Upper lobe of left lung (tissue), 6 donors: ENCODE measurements around the gene ARHGAP21. TPM values are rescaled to one million over a fixed set of nuclear protein-coding genes. Genes with fewer than 3 reads are reported as not detected.
"Not testable (repeated sequence)": the region's sequence is repeated elsewhere in the genome, so short reads cannot be mapped to it uniquely, and the experiment has no call there.

Experiments
- ATAC-seq, 2 donors: fragments of 200-7000 bp; cut with Tn5 transposase; one replicate each; pipeline ENCODE4 v1.9.1; 2022; ENCODE audit warnings: mild to moderate bottlenecking in 2 of 2, moderate library complexity in 2 of 2; ENCODE audit not compliant: low FRiP score in 2 of 2
- DNase-seq, 2 donors: peaks; one replicate each; pipeline ENCODE4 v3.0.0-alpha.2; 2019 to 2020
- H3K27ac ChIP-seq, 4 donors: fragments of 200-600 bp; sonication (generic); one replicate each; pipeline ENCODE4 v1.5.1; 2016 to 2019
- H3K27me3 ChIP-seq, 4 donors: fragments of 200-600 bp; sonication (generic); one replicate each; pipeline ENCODE4 v1.5.1; 2017 to 2019
- H3K36me3 ChIP-seq, 4 donors: fragments of 200-600 bp; sonication (generic); one replicate each; pipeline ENCODE4 v1.5.1; 2016 to 2019
- H3K4me1 ChIP-seq, 4 donors: fragments of 200-600 bp; sonication (generic); one replicate each; pipeline ENCODE4 v1.5.1; 2018 to 2019
- H3K4me3 ChIP-seq, 4 donors: fragments of 200-600 bp; sonication (generic); one replicate each; pipeline ENCODE4 v1.5.1; 2017 to 2019; ENCODE audit warnings: mild to moderate bottlenecking in 2 of 4, moderate library complexity in 1 of 4
- H3K9me3 ChIP-seq, 4 donors: fragments of 200-600 bp; sonication (generic); one replicate each; pipeline ENCODE4 v1.5.1; 2018 to 2019
- EP300 ChIP-seq, 4 donors: sonication (generic); formaldehyde crosslinking; IDR thresholded peaks; one replicate each; pipeline ENCODE4 v1.5.1; 2017; ENCODE audit warnings: antibody characterized with exemption in 4 of 4, control low read depth in 2 of 4
- POLR2A ChIP-seq, 4 donors: fragments of 450-650 bp; IDR thresholded peaks; one replicate each; pipeline ENCODE4 v1.5.1; 2016 to 2017; ENCODE audit warnings: antibody characterized with exemption in 4 of 4, mild to moderate bottlenecking in 2 of 4
- POLR2AphosphoS5 ChIP-seq, 2 donors: sonication (generic); formaldehyde crosslinking; IDR thresholded peaks; one replicate each; pipeline ENCODE4 v1.5.1; 2017; ENCODE audit warnings: antibody characterized with exemption in 2 of 2
- WGBS, 2 donors: methylation state at CpG; one replicate each; pipeline ENCODE4 v1.1.5; 2017 to 2018; 5-methylcytosine and 5-hydroxymethylcytosine counted together
- total RNA-seq, 6 donors: library from RNA; depleted of rRNA in 4 of 6; stranded (reverse); fragments of >200 nt in 4 of 6; gene quantifications; one replicate each; pipeline versions ENCODE4 v1.1.0 to v1.2.1, GENCODE V29; 2016 to 2021
- TF ChIP-seq, protein P1 (sequence below), 6 experiments: fragments of 450-650 bp in 4 of 6; fragments of 200-600 bp in 2 of 6; sonication (generic) in 2 of 6; IDR thresholded peaks; one replicate each; pipeline ENCODE4 v1.5.1; 2016 to 2019; ENCODE audit warnings: antibody characterized with exemption in 6 of 6
- donor health status: DM: no; HTN: no; CAD: no; lungs with moderate emphysema.
- donor health status: DM: no; HTN: yes; CAD: no; lungs with severe emphysema.

ARHGAP21 gene
- total RNA-seq, 6 donors from 2014 or later: 63.9 to 88.8 (median 73.5) TPM

GRCh38 chr10:24730811-24731210 lies 7.1 kb upstream of the ARHGAP21 start:
- DNase-seq (no peak), ATAC-seq (no peak)
- H3K27me3 ChIP-seq: no peaks in the 10 kb centered on the region
- no peak overlapping the region for H3K4me3 ChIP-seq
- 89 to 93% methylated on average over 3 of the region's 3 CpGs for WGBS, 2 donors
- TF ChIP-seq EP300 (IDR thresholded peaks at IDR 0.05) (no peak), POLR2AphosphoS5 (IDR thresholded peaks at IDR 0.05) (no peak), POLR2A (IDR thresholded peaks at IDR 0.05) (no peak)
- TF ChIP-seq, protein P1, sequence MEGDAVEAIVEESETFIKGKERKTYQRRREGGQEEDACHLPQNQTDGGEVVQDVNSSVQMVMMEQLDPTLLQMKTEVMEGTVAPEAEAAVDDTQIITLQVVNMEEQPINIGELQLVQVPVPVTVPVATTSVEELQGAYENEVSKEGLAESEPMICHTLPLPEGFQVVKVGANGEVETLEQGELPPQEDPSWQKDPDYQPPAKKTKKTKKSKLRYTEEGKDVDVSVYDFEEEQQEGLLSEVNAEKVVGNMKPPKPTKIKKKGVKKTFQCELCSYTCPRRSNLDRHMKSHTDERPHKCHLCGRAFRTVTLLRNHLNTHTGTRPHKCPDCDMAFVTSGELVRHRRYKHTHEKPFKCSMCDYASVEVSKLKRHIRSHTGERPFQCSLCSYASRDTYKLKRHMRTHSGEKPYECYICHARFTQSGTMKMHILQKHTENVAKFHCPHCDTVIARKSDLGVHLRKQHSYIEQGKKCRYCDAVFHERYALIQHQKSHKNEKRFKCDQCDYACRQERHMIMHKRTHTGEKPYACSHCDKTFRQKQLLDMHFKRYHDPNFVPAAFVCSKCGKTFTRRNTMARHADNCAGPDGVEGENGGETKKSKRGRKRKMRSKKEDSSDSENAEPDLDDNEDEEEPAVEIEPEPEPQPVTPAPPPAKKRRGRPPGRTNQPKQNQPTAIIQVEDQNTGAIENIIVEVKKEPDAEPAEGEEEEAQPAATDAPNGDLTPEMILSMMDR (IDR thresholded peaks at IDR 0.05): no peak
- H3K36me3 ChIP-seq: no peaks in the 10 kb centered on the region
- H3K4me1 ChIP-seq: no peaks in the 10 kb centered on the region
- H3K9me3 ChIP-seq: no peaks in the 10 kb centered on the region
- H3K27ac ChIP-seq: no peak overlapping the region

- whole genome bisulfite sequencing, 2 donors: 78 to 82% methylated on average over 9 of the region's 9 CpGs
Observed at GRCh38 chr10:24727786-24728185, 4.1 kb upstream of the ARHGAP21 start.

DNA sequence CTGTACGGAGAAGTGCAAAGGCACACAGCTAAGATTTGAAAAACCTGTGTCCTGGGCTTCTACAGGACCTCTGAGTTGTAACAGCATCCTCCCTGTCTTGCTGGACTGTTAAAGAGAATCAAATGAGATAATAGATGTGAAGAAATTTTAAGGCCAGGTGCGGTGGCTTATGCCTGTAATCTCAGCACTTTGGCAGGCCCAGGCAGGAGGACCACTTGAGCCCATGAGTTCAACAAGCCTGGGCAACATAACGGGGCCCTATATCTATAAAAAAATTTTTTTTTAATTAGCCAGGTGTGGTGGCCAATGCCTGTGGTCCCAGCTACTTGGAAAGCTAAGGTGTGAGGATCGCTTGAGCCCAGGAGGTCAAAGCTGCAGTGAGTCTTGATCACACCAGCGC lies 2.9 kb upstream of the ARHGAP21 start:
- no peak overlapping the region for H3K27ac ChIP-seq
- H3K27me3 ChIP-seq: no peaks in the 10 kb centered on the region
- TF ChIP-seq POLR2AphosphoS5 (IDR thresholded peaks at IDR 0.05): no peak
- TF ChIP-seq, protein P1 (IDR thresholded peaks at IDR 0.05): no peak
- TF ChIP-seq EP300 (IDR thresholded peaks at IDR 0.05): no peak
- no peak for TF ChIP-seq POLR2A (IDR thresholded peaks at IDR 0.05)
- no peaks in the 10 kb centered on the region for H3K9me3 ChIP-seq
- 86 to 90% methylated on average over 5 of the region's 5 CpGs for WGBS, 2 donors
- no peak overlapping the region for H3K4me3 ChIP-seq
- H3K4me1 ChIP-seq: peaks cover 2 to 7% (median 5%) of the 10 kb centered on the region in 4 donors
- no peak for ATAC-seq
- H3K36me3 ChIP-seq: no peaks in the 10 kb centered on the region
- no peak for DNase-seq

More at GRCh38 chr10:24727786-24728185, 4.1 kb upstream of the ARHGAP21 start:
- H3K36me3 ChIP-seq: no peaks in the 10 kb centered on the region
- H3K4me3 ChIP-seq: no peak overlapping the region
- TF ChIP-seq EP300 (IDR thresholded peaks at IDR 0.05): no peak
- TF ChIP-seq POLR2A (IDR thresholded peaks at IDR 0.05): no peak
- TF ChIP-seq POLR2AphosphoS5 (IDR thresholded peaks at IDR 0.05): no peak
- TF ChIP-seq, protein P1 (IDR thresholded peaks at IDR 0.05): no peak
- H3K27me3 ChIP-seq: no peaks in the 10 kb centered on the region
- H3K27ac ChIP-seq: no peak overlapping the region
- DNase-seq: no peak
- H3K9me3 ChIP-seq: no peaks in the 10 kb centered on the region
- peaks cover 0 to 4% (median 2%) of the 10 kb centered on the region in 4 donors for H3K4me1 ChIP-seq
- ATAC-seq: no peak

- H3K9me3 ChIP-seq, DNase-seq, H3K27me3 ChIP-seq, H3K4me3 ChIP-seq, H3K36me3 ChIP-seq, H3K27ac ChIP-seq, ATAC-seq: not testable (repeated sequence)
- peaks cover 8 to 12% (median 11%) of the 10 kb centered on the region in 4 donors for H3K4me1 ChIP-seq
- WGBS, 2 donors: 93 to 96% methylated on average over 3 to 5 of the region's 5 CpGs
Observed at GRCh38 chr10:24726029-24726428, 2.3 kb upstream of the ARHGAP21 start.

- peak; percentile 95 to 98 for ATAC-seq
- Histone ChIP-seq H3K27ac (peak overlapping the region; percentile 92 to 98 (median 94)), H3K27me3 (no peaks in the 10 kb centered on the region), H3K4me3 (peak overlapping the region; percentile 65 to 79 (median 72)), H3K36me3 (no peaks in the 10 kb centered on the region), H3K4me1 (peaks cover 21 to 27% (median 24%) of the 10 kb centered on the region in 4 donors), H3K9me3 (no peaks in the 10 kb centered on the region)
- WGBS, 2 donors: 1 to 2% methylated on average over 22 to 42 of the region's 52 CpGs
- DNase-seq: peak; percentile 97 to 98
- TF ChIP-seq EP300 (IDR thresholded peaks at IDR 0.05) (no peak), POLR2AphosphoS5 (IDR thresholded peaks at IDR 0.05) (peak; percentile 80 to 98), POLR2A (IDR thresholded peaks at IDR 0.05) (peak in 3 of 4 donors; percentile 67 to 98 (median 95))
Observed at GRCh38 chr10:24724381-24725228, 918 bp upstream of the ARHGAP21 start.
